Endodermal cell (in vitro differentiated cells): ENCODE results near the gene GRID1. TPM values are rescaled to one million over a fixed set of nuclear protein-coding genes. Genes with fewer than 3 reads are reported as not detected.

Source experiments
- DNase-seq: peaks from one replicate; pipeline ENCODE4 v3.0.0-alpha.2; 2017
- H3K27ac ChIP-seq: 2 replicates; pipeline ENCODE4 v1.5.1; 2013; ENCODE audit warnings: mild to moderate bottlenecking, low read depth, low read length, moderate library complexity
- H3K27me3 ChIP-seq: 2 replicates; pipeline ENCODE4 v1.6.1; 2013; ENCODE audit warnings: mild to moderate bottlenecking, low read length, moderate library complexity; ENCODE audit not compliant: insufficient read depth, control insufficient read depth, poor library complexity, severe bottlenecking
- H3K36me3 ChIP-seq: 2 replicates; pipeline ENCODE4 v1.7.0; 2013; ENCODE audit warnings: mild to moderate bottlenecking, low read length, moderate library complexity; ENCODE audit not compliant: control insufficient read depth, insufficient read depth
- H3K4me1 ChIP-seq: one replicate; pipeline ENCODE4 v1.7.0; 2013; ENCODE audit warnings: low read length; ENCODE audit not compliant: control insufficient read depth, insufficient read depth
- H3K4me3 ChIP-seq: 2 replicates; pipeline ENCODE4 v1.5.1; 2013; ENCODE audit warnings: mild to moderate bottlenecking, low read length, moderate library complexity
- H3K9ac ChIP-seq: 2 replicates; pipeline ENCODE4 v1.6.1; 2013; ENCODE audit warnings: mild to moderate bottlenecking, low read length, moderate library complexity; ENCODE audit not compliant: poor library complexity, severe bottlenecking; ENCODE audit errors: extremely low read depth
- H3K9me3 ChIP-seq: 2 replicates; pipeline ENCODE4 v1.6.1; 2013; ENCODE audit warnings: mild to moderate bottlenecking, low read length, moderate library complexity; ENCODE audit not compliant: control insufficient read depth
- H3K27ac Mint-ChIP-seq: 2 replicates; pipeline ENCODE4 v1.8.0; 2020; ENCODE audit warnings: mixed read lengths
- H3K27me3 Mint-ChIP-seq: 2 replicates; pipeline ENCODE4 v1.8.0; 2021; ENCODE audit warnings: mild to moderate bottlenecking, mixed read lengths; ENCODE audit not compliant: insufficient read depth
- H3K36me3 Mint-ChIP-seq: 2 replicates; pipeline ENCODE4 v1.8.0; 2020; ENCODE audit warnings: low read depth, mixed read lengths
- H3K4me1 Mint-ChIP-seq: 2 replicates; pipeline ENCODE4 v1.8.0; 2020; ENCODE audit warnings: mixed read lengths
- H3K4me3 Mint-ChIP-seq: 2 replicates; pipeline ENCODE4 v1.8.0; 2020; ENCODE audit warnings: mild to moderate bottlenecking, moderate library complexity, mixed read lengths
- H3K9me3 Mint-ChIP-seq: 2 replicates; pipeline ENCODE4 v1.8.0; 2020; ENCODE audit warnings: mild to moderate bottlenecking, mixed read lengths
- CTCF ChIP-seq: fragments of 200-600 bp; sonication (generic); conservative IDR thresholded peaks from 2 replicates; pipeline ENCODE4 v1.5.0; 2021; ENCODE audit warnings: antibody characterized with exemption, mild to moderate bottlenecking
- WGBS, 2 experiments: methylation state at CpG; one replicate each; pipeline versions ENCODE4 v1.1.5 to v1.1.7; 2013; ENCODE audit warnings: missing lambda C conversion rate in 2 of 2, mixed read lengths in 1 of 2; ENCODE audit not compliant: insufficient coverage in 1 of 2, insufficient read length in 1 of 2; 5-methylcytosine and 5-hydroxymethylcytosine counted together
- total RNA-seq, 2 donors: library from RNA; stranded (reverse); fragmentation: NEBNext Ultra II Directional in 1 of 2; extraction: Animal tissue kit (Norgen Biotek cat#: 25700) in 1 of 2; gene quantifications; 2 replicates in 1 of 2; 3 replicates in 1 of 2; pipeline ENCODE4 v1.2.1, GENCODE V29; 2021

GRID1 gene
- total RNA-seq, 2 donors from 2014 or later = 0.13 to 0.53 TPM

GRCh38 chr10:85993140-85993539 is 373.5 kb downstream of the GRID1 start:
- H3K27ac ChIP-seq = no peak overlapping the region
- no peak for DNase-seq
- H3K4me1 ChIP-seq = no peaks in the 10 kb centered on the region
- Mint-ChIP-seq H3K27me3 (no peaks in the 10 kb centered on the region), H3K4me3 (no peak overlapping the region), H3K4me1 (peaks cover under 1% of the 10 kb centered on the region), H3K27ac (no peak overlapping the region), H3K36me3 (no peaks in the 10 kb centered on the region), H3K9me3 (peaks cover 4% of the 10 kb centered on the region)
- no peak overlapping the region for H3K4me3 ChIP-seq
- peaks cover 8% of the 10 kb centered on the region for H3K9me3 ChIP-seq
- no peak overlapping the region for H3K9ac ChIP-seq
- no peaks in the 10 kb centered on the region for H3K36me3 ChIP-seq
- 100% methylated on average over 1 of the region's 1 CpG; no CpG with 5 or more reads in 1 of the 2 experiments for WGBS, 2 experiments
- no peaks in the 10 kb centered on the region for H3K27me3 ChIP-seq
- TF ChIP-seq CTCF = no peak

DNA sequence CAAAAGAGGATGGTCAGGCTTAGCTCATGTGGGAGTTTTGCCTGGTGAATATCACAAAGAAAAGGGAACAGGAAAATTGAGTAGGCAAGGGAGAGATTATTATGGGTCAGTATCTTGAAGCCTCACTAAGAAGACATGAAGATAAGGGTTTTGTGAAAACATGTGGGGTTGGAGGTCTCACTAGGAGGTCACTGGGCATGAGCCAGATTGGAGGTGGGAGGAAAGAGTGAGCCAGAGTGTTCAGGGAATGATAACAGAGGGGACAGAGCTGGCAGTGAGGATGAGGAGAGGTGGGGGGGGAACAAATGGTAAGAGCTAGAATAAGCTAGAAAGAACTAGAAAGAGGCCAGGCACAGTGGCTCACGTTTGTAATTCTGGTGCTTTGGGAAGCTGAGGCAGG is 374.3 kb downstream of the GRID1 start:
- H3K4me1 ChIP-seq = no peaks in the 10 kb centered on the region
- WGBS, 2 experiments = 60 to 100% methylated on average over 1 of the region's 1 CpG
- no peak for DNase-seq
- no peak overlapping the region for H3K27ac Mint-ChIP-seq
- no peak overlapping the region for H3K4me3 Mint-ChIP-seq
- TF ChIP-seq CTCF = no peak
- no peaks in the 10 kb centered on the region for H3K27me3 ChIP-seq
- no peak overlapping the region for H3K9ac ChIP-seq
- H3K4me1 Mint-ChIP-seq = peaks cover 6% of the 10 kb centered on the region
- no peak overlapping the region for H3K27ac ChIP-seq
- no peak overlapping the region for H3K4me3 ChIP-seq
- no peaks in the 10 kb centered on the region for H3K36me3 ChIP-seq
- H3K9me3 Mint-ChIP-seq = peaks cover 2% of the 10 kb centered on the region
- H3K36me3 Mint-ChIP-seq = no peaks in the 10 kb centered on the region
- H3K27me3 Mint-ChIP-seq = no peaks in the 10 kb centered on the region
- H3K9me3 ChIP-seq = peaks cover 2% of the 10 kb centered on the region

GRCh38 chr10:85986777-85987176 is 379.8 kb downstream of the GRID1 start:
- no peak for TF ChIP-seq CTCF
- H3K9ac ChIP-seq = no peak overlapping the region
- no peaks in the 10 kb centered on the region for H3K27me3 Mint-ChIP-seq
- WGBS, 2 experiments = 84% methylated on average over 1 of the region's 1 CpG; no CpG with 5 or more reads in 1 of the 2 experiments
- no peak overlapping the region for H3K4me3 Mint-ChIP-seq
- H3K27me3 ChIP-seq = no peaks in the 10 kb centered on the region
- no peaks in the 10 kb centered on the region for H3K36me3 ChIP-seq
- H3K9me3 Mint-ChIP-seq = no peaks in the 10 kb centered on the region
- DNase-seq = no peak
- H3K4me1 Mint-ChIP-seq = peaks cover 19% of the 10 kb centered on the region
- H3K36me3 Mint-ChIP-seq = no peaks in the 10 kb centered on the region
- H3K27ac ChIP-seq = no peak overlapping the region
- H3K27ac Mint-ChIP-seq = no peak overlapping the region
- H3K9me3 ChIP-seq = no peaks in the 10 kb centered on the region
- peaks cover 3% of the 10 kb centered on the region for H3K4me1 ChIP-seq
- no peak overlapping the region for H3K4me3 ChIP-seq
